Measurements from ENCODE around the gene KISS1R. TPM values are rescaled to one million over a fixed set of nuclear protein-coding genes. Genes with fewer than 3 reads are reported as not detected.

KISS1R gene
- total RNA-seq, 1 experiment from 2014 or later: not detected

- no peak for DNase-seq (ENCODE audit: low read depth)
These were observed 17.8 kb downstream of the KISS1R start for GRCh38 chr19:934865-935479.

DNA sequence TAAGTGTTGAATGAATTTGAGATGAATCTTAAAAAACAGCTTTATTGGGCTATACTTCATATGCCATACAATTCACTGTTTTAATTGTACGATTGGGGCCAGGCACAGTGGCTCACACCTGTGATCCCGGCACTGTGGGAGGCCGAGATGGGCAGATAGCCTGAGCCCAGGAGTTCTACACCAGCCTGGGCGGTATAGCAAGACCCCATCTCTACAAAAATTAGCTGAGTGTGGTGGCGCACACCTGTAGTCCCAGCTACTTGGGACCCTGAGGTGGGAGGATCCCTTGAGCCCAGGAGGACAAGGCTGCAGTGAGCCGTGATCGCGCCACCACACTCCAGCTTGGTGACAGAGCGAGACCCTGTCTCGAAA, 19.0 kb downstream of the KISS1R start:
- no peak for DNase-seq (ENCODE audit: low read depth)

GRCh38 chr19:937259-937694, 20.1 kb downstream of the KISS1R start:
- DNase-seq (ENCODE audit: low read depth): no peak

DNA sequence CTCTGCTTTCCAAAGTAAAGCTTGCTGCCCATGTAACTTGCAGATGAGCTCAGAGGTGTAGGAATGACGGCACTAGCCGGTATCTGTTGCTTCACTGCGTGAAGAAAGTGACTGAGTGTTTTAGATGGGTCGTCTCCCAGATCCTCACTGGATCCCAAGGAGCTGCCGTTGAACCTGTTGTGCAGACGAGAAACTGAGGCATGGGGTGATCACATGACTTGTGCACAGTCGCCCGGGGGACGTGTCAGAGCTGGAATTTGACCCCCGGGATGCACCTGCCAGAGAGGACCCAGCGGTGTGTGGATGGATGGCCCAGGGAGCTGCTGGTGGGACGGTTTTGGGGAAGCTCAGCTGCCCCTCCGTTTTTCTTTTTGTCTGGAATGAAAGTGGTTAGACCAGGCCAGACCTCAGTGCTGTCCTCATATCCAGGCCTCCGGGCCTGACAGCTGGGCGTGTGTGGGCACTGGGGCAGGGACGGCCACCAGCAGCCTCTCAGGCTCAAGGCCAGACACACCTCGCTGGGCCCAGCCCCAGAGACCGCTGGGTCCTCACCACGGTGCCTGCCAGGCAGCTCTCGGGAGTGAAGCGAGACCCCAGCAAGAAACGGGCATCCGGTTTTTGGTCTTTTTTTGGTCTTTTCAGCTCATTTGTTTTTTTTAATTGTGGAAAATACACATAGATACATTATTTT, 21.2 kb downstream of the KISS1R start:
- DNase-seq (ENCODE audit: low read depth): no peak

- DNase-seq (ENCODE audit: low read depth): no peak
These were observed 22.3 kb downstream of the KISS1R start for GRCh38 chr19:939439-939838.

DNA sequence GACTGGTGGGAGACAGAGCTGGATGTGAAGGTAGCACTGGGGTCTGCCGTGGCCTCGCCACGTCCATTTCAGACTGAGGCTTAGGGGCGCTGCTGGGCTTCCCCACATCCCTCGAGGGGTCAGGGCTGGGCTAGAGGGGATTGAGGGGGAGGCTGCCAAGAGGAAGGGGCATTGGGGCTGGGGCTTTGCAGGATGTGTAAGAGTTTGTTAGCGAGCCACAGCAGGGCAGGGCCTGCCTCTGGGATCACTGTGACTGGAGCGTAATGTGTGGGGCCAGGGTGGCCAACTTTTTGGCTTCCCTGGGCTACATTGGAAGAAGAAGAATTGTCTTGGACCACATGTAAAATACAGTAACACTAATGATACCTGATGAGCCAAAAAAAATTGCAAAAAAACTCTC, 22.8 kb downstream of the KISS1R start:
- no peak for DNase-seq (ENCODE audit: low read depth)

- peak; percentile 73 for DNase-seq (ENCODE audit: low read depth)
These were observed 23.6 kb downstream of the KISS1R start for GRCh38 chr19:940591-941291.

DNA sequence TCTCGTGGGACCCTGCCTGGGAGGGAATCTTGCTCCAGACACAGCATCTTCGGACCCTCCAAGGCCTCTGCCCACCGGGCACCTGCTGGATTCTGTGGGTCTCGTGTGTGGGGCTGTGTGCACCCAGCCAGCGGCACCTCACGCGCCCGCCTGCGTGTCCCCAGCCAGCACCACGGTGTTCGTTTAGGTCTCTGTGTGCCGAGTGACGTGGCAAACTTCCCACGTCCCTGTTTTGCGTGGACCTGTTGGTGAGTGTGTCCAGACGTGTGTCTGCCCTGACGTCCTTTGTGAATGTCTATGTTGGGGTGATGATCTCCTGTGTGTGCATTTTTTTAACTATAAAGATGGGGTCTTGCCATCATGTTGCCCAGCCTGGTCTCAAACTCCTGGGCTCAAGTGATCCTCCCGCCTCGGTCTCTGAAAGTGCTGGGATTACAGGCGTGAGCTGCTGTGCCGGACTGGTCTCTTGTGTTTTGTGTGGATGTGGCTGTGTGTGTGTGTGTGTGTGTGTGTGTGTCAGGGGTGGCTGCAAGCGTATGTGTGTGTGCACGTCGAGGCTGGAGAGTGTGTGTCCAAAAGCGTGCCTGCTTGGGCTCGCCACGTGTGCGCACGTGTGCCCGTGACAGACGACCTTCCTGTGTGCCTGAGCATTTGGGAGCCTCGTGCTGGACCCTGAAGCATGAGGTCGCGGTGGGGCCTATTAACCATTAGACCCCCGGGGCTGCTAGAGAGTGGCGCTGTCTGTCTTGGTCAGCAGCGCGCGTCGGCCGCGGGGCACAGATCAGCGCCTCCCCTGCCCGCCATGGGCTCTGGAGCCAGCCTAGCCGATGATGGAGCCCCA, 24.4 kb downstream of the KISS1R start:
- no peak for DNase-seq (ENCODE audit: low read depth)

DNA sequence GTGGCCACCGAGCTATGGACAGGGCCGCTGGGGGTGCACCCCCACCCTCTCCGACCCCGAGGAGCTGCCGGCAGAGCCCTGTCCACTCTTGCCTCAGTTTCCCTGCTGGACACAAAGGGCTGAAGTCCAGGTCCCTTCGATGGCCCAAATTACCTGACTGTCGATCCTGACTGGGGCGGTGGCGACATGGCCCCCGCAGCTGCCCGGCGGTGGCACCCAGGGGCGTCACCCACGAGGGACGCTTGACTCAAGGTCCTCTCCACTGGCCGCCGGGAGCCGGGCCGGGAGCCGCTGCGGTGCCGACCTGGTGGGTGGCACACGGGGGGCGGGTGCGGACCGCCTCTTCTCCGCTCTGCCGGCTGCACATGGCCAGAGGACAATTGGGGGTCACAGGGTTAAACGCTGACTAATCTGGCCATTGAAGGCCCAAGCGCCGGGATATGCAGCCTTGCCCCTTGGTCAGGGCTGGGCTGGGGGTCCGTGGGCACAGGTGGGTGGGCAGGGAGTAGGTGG, 25.1 kb downstream of the KISS1R start:
- no peak for DNase-seq (ENCODE audit: low read depth)

DNA sequence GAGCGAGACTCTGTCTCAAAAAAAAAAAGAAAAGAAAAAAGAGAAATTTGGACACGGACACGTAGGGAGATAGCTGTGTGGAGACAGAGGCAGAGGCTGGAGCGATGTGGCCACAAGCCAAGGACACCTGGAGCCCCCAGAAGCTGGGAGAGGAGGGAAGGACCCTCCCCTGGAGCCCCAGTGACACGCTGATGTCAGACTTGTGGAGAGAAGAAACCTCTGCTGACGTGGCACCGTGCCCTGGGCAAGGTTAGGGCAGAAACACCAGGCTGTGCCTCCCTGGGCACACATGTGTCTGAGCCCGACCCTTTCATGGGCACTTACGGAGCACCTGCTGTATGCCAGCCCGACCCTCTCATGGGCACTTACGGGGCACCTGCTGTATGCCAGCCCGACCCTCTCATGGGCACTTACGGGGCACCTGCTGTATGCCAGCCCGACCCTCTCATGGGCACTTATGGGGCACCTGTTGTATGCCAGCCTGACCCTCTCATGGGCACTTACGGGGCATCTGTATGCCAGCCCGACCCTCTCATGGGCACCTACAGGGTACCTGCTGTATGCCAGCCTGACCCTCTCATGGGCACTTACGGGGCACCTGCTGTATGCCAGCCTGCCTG, 26.5 kb downstream of the KISS1R start:
- DNase-seq (ENCODE audit: low read depth): no peak

- DNase-seq (ENCODE audit: low read depth): no peak
These were observed 27.0 kb downstream of the KISS1R start for GRCh38 chr19:944171-944567.

DNA sequence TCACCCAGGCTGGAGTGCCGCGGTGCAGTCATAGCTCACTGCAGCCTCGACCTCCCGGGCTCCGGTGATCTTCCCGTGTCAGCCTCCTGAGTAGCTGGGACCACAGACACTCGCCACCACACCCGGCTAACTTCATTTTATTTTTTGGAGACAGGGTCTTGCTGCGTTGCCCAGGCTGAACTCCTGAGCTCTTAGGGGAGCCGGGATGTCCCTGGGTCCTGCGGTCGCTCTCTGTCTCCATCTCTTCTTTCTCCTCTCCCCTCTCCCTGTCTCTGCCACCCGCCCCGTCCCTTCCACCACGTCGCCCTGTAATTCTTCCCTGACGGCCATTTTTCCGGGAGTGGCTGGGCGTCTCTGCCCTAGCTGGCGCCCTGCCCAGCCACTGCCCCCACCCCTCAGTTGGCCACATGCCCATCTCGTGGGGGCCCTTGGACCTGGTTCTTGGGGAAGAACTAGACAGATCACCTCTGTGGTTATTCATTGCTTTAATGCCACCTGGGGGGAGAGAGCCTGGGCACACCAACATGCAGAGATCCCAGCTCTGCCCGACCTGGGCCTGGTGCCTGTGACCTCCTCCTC, 27.6 kb downstream of the KISS1R start:
- DNase-seq (ENCODE audit: low read depth): no peak

DNA sequence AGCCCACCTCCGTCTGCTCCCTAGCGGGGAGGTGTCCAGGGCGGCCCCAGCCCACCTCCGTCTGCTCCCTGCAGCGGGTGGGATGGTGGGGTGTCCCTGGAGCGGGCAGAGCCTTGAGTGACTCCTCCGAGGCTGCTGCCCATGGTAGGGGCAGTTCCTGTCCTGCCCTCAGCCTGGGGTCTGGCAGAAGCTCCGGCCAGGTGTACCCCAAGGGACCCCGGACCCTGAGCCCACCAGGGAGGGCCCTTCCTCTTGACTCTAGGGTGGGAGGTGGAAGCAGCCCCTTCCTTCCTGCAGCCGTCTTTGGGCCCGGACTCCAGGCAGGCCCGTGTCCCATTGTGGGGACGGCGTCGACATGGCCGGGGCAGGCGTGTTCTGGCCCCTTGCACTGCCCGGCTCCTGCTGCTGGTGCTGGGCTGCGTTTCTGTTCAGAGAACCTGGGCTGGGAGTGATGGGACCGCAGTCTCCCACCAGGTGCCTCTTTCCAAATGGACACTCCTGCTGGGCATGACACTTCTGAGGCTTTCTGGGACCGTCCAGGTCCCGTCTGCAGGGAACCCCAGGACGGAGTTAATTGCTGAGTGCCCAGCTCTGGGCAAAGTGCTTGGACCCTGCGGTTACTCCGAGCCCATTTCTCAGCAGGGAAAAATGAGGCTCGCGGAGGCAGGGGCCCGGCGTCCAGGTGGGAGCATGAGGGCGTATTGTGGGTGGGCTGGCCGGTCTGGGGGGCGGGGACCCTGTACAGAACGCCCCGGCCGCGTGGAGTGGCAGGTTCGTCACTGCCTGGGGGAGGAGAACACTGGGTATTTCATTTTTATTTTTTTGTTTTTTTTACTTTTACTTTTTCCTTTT, 28.5 kb downstream of the KISS1R start:
- no peak for DNase-seq (ENCODE audit: low read depth)

DNA sequence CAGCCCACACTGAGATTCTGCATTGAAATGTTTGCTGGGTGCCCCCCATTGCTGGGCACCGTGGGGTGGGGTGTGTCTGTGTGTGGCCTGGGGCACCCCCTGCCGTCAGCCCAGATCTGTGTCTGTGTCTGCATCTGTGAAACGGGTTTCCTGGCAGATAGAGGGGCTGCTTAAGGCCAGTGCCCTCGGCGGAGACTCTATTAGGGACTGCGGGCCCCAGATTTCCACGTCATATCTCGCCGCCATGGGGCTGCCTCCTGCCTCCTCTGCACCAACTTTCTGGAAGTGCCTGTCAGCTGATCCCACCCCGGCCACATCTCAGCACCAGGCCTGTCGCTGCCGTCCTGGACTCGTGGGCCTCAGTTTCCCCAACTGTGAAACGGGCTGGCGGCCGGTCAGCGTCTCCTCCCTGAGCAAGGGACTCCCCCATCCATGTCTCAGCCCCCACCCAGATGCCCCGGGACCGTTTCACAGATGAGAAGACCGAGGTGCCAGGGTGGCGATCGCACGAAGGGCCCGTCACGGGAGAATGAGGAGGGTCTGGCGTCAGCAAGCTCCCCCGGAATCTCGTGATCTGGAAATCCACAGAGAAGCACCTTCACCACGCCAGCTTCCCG, 30.1 kb downstream of the KISS1R start:
- no peak for DNase-seq (ENCODE audit: low read depth)

DNA sequence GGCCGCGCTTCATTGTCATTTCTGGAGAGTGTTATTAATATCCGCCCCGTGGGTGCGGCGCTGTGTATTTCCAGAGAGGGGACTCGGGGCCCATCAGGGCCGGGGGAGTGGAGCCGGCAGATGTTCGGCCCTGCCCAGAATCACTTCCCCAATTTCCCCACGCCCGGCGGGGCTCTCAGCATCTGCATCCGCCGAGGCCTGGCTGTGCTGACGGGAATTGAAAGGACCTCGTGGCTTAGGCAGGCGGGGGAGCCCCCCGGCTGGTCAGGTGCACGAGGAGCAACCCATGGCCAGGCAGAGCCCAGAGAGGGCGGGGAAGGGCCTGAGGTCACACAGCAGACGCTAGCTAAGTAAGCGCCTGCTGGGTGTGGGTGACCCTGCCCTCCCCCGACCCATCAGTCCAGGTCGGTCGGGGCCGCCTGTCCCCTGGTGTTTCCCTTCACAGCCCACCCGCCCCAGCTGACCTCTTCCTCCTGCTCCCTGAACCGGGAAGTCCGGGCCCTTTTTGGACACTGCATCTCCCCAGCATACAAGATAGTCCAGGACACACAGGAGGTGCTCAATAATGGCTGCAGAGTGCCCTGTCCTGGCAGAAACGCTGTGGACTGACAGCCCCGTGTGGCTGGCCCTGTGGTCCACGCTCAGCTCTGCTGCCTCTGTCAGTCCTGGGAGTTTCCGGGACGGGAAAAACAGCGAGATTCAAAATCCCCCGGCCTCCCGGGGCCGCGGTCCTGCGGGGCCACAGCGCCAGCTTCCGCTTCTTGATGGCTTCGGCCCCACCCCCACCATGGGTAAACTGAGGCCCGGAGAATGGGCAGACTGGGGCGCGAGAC, 30.8 kb downstream of the KISS1R start:
- no peak for DNase-seq (ENCODE audit: low read depth)

DNA sequence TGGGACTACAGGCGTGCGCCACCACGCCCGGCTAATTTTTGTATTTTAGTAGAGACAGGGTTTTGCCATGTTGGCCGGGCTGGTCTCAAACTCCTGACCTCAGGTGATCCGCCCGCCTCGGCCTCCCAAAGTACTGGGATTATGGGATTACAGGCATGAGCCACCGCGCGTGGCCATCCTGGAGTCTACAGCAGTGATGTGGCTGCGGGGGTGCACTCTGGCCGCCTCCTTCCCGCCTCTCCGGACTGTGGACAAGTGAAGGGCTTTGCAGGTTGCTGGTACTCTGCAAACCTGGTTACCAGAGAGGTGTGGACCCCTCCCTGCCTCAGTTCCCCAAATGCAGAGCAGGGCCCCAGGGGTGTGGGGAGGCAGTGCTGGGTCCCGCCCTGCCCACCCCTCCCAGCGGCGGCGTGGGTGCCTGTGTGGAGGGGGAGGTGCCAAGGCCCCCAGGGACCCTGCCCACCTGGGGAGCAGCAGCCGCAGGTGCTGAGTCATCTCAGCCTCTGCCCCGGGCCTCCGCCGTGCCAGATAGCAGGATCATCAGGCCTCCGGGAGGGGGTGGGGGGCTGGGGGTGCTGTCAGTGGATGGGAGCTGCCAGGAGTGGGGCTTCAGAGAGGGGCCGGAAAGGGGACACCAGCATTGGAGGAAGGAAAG, 31.8 kb downstream of the KISS1R start:
- no peak for DNase-seq (ENCODE audit: low read depth)

DNA sequence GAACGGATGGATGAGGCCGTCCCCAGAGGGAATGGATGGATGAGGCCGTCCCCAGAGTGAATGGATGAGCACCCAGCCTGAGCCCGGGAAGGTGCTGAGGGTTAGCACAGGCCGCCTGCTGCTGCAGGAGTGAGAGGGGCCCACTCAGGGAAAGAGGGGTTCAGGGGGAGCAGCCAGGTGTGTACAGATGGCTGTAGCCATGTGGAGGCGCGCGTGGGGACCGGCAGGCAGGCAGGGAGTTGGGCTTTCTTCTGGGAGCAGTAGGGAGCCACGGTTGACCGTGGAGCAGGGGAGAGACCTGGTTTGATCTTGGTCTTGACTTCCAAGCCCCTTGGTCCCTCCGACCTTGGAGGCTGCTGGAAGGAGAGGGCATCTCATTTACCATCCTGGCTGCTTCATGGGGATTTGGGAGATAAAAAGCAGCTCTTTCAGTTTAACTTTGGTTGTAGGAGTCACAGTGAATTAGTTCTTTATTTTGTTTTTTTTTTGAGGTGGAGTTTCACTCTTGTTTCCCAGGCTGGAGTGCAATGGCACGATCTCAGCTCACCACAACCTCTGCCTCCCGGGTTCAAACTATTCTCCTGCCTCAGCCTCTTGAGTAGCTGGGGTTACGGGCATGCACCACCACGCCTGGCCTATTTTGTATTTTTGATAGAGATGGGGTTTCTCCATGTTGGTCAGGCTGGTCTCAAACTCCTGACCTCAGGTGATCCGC, 33.4 kb downstream of the KISS1R start:
- DNase-seq (ENCODE audit: low read depth): no peak
